H1 (cell line): Measurements from ENCODE around the gene PHACTR2. TPM values are rescaled to one million over a fixed set of nuclear protein-coding genes. Genes with fewer than 3 reads are reported as not detected.

ENCODE experiments used
- CTCF ChIA-PET: fragments of 300-600 bp; sonication (Branson Sonifier 250); formaldehyde crosslinking; loops from one replicate; lab custom pipeline; 2021; ENCODE audit not compliant: partially characterized antibody; lab: Charles Lee
- POLR2A ChIA-PET: fragments of 300-600 bp; sonication (Branson Sonifier 250); formaldehyde crosslinking; loops from one replicate; lab custom pipeline; 2021; ENCODE audit warnings: inconsistent platforms; ENCODE audit not compliant: partially characterized antibody; lab: Charles Lee
- DNase-seq, 2 experiments: peaks; one replicate each; pipeline versions ENCODE4 v3.0.0 to v3.0.0-alpha.2; 2010 to 2022; ENCODE audit warnings: low spot score in 2 of 2, low read depth in 1 of 2, mixed read lengths in 1 of 2
- FAIRE-seq: peaks from 2 replicates; lab custom pipeline; 2011; peaks lifted over from hg19 to GRCh38; lab: Jason Lieb, UNC
- H2AFZ ChIP-seq: 2 replicates; pipeline ENCODE4 v1.8.1; 2012; ENCODE audit warnings: low read length, inconsistent platforms
- H2AK5ac ChIP-seq: 2 replicates; pipeline ENCODE4 v1.6.1; 2013; ENCODE audit warnings: low read depth, low read length
- H2BK120ac ChIP-seq: replicated peaks from 2 replicates; pipeline ENCODE3; 2013; ENCODE audit warnings: low read depth, low read length, inconsistent platforms
- H2BK12ac ChIP-seq: 2 replicates; pipeline ENCODE4 v1.6.1; 2013; ENCODE audit warnings: low read depth, low read length
- H2BK15ac ChIP-seq: 2 replicates; pipeline ENCODE4 v1.6.1; 2013; ENCODE audit warnings: low read length
- H2BK20ac ChIP-seq: 2 replicates; pipeline ENCODE4 v1.6.1; 2013; ENCODE audit warnings: low read length
- H2BK5ac ChIP-seq: 2 replicates; pipeline ENCODE4 v1.6.1; 2013; ENCODE audit warnings: low read depth, low read length
- H3K14ac ChIP-seq: 2 replicates; pipeline ENCODE4 v1.6.1; 2013; ENCODE audit warnings: inconsistent platforms; ENCODE audit not compliant: insufficient read length
- H3K18ac ChIP-seq: 2 replicates; pipeline ENCODE4 v1.6.1; 2013; ENCODE audit warnings: low read length; ENCODE audit errors: extremely low read depth
- H3K23ac ChIP-seq: 2 replicates; pipeline ENCODE4 v1.6.1; 2013; ENCODE audit warnings: inconsistent platforms; ENCODE audit not compliant: insufficient read length
- H3K23me2 ChIP-seq: 2 replicates; pipeline ENCODE4 v1.6.1; 2013; ENCODE audit warnings: low read depth, low read length
- H3K27ac ChIP-seq: 2 replicates; pipeline ENCODE4 v1.6.1; 2011; ENCODE audit warnings: low read depth, low read length, inconsistent platforms
- H3K27me3 ChIP-seq, 4 experiments: replicated peaks in 1 of 4; 1 replicate in 1 of 4; 2 replicates in 3 of 4; pipeline versions ENCODE4 v1.6.1 to v1.8.1; 2011 to 2013; ENCODE audit warnings: low read length in 3 of 4, mild to moderate bottlenecking in 3 of 4, inconsistent platforms in 2 of 4, mixed read lengths in 2 of 4, moderate library complexity in 1 of 4; ENCODE audit not compliant: control insufficient read depth in 3 of 4, insufficient read depth in 3 of 4; ENCODE audit errors: extremely low read depth in 1 of 4
- H3K36me3 ChIP-seq, 4 experiments: 2 replicates each; pipeline versions ENCODE4 v1.6.1 to v1.8.1; 2011 to 2013; ENCODE audit warnings: mild to moderate bottlenecking in 4 of 4, low read length in 3 of 4, moderate library complexity in 2 of 4, control low read depth in 1 of 4, inconsistent platforms in 1 of 4; ENCODE audit not compliant: insufficient read depth in 4 of 4, control insufficient read depth in 2 of 4
- H3K4ac ChIP-seq: replicated peaks from 2 replicates; pipeline ENCODE3; 2013; ENCODE audit warnings: low read length, low read depth, mixed read lengths, inconsistent platforms; ENCODE audit not compliant: insufficient read length
- H3K4me1 ChIP-seq, 4 experiments: replicated peaks in 1 of 4; 1 replicate in 1 of 4; 2 replicates in 3 of 4; pipeline versions ENCODE4 v1.6.1 to v1.8.1; 2011 to 2013; ENCODE audit warnings: low read length in 3 of 4, inconsistent platforms in 2 of 4, mixed read lengths in 1 of 4; ENCODE audit not compliant: insufficient read depth in 4 of 4, control insufficient read depth in 3 of 4
- H3K4me2 ChIP-seq, 2 experiments: 2 replicates each; pipeline versions ENCODE4 v1.6.1 to v1.8.1; 2011 to 2013; ENCODE audit warnings: low read depth in 2 of 2, low read length in 2 of 2, control low read depth in 1 of 2, inconsistent platforms in 1 of 2, mild to moderate bottlenecking in 1 of 2; ENCODE audit not compliant: insufficient read depth in 1 of 2
- H3K4me3 ChIP-seq, 4 experiments: fragments of 200-600, 300-600 bp in 1 of 4; sonication (generic), shearing (Covaris generic), sonication (Bioruptor Twin) in 1 of 4; 2 replicates each; pipeline versions ENCODE4 v1.5.1 to v1.8.1; 2011 to 2016; ENCODE audit warnings: low read length in 4 of 4, low read depth in 3 of 4, control low read depth in 2 of 4, inconsistent platforms in 2 of 4, mild to moderate bottlenecking in 2 of 4, mixed read lengths in 1 of 4, moderate library complexity in 1 of 4; ENCODE audit not compliant: insufficient read depth in 2 of 4; ENCODE audit errors: extremely low read depth in 1 of 4
- H3K56ac ChIP-seq: replicated peaks from 2 replicates; pipeline ENCODE3; 2013; ENCODE audit warnings: low read depth, mild to moderate bottlenecking, mixed read lengths, low read length, inconsistent platforms; ENCODE audit not compliant: insufficient read length
- H3K79me1 ChIP-seq: 2 replicates; pipeline ENCODE4 v1.6.1; 2013; ENCODE audit warnings: low read depth, low read length, control low read depth
- H3K79me2 ChIP-seq, 2 experiments: 2 replicates each; pipeline versions ENCODE4 v1.6.1 to v1.8.1; 2012 to 2013; ENCODE audit warnings: low read length in 2 of 2, mild to moderate bottlenecking in 2 of 2, inconsistent platforms in 1 of 2; ENCODE audit not compliant: insufficient read depth in 2 of 2, control insufficient read depth in 1 of 2
- H3K9ac ChIP-seq, 4 experiments: replicated peaks in 1 of 4; 1 replicate in 1 of 4; 2 replicates in 3 of 4; pipeline versions ENCODE4 v1.6.1 to v1.8.1; 2011 to 2013; ENCODE audit warnings: low read depth in 3 of 4, low read length in 3 of 4, control low read depth in 2 of 4, mild to moderate bottlenecking in 2 of 4, moderate library complexity in 2 of 4, inconsistent platforms in 1 of 4; ENCODE audit errors: extremely low read depth in 1 of 4
- H3K9me3 ChIP-seq, 2 experiments: 2 replicates each; pipeline versions ENCODE4 v1.6.1 to v1.8.1; 2012 to 2013; ENCODE audit warnings: mild to moderate bottlenecking in 2 of 2, moderate library complexity in 2 of 2, control low read depth in 1 of 2, inconsistent platforms in 1 of 2, low read depth in 1 of 2, low read length in 1 of 2, mixed read lengths in 1 of 2; ENCODE audit not compliant: insufficient read depth in 2 of 2
- H4K20me1 ChIP-seq, 2 experiments: replicated peaks in 1 of 2; 2 replicates each; pipeline versions ENCODE3 to v1.8.1; 2011 to 2013; ENCODE audit warnings: inconsistent platforms in 2 of 2, low read length in 2 of 2, mild to moderate bottlenecking in 1 of 2; ENCODE audit not compliant: insufficient read depth in 2 of 2, control insufficient read depth in 1 of 2
- H4K5ac ChIP-seq: 2 replicates; pipeline ENCODE4 v1.6.1; 2013; ENCODE audit warnings: low read length, low read depth, mixed read lengths, inconsistent platforms; ENCODE audit not compliant: insufficient read length
- H4K8ac ChIP-seq: 2 replicates; pipeline ENCODE4 v1.8.0; 2013; ENCODE audit warnings: mild to moderate bottlenecking, moderate library complexity, low read length, inconsistent platforms; ENCODE audit not compliant: insufficient read depth; ENCODE audit errors: extremely low read depth
- H4K91ac ChIP-seq: replicated peaks from 2 replicates; pipeline ENCODE3; 2013; ENCODE audit warnings: low read length, mixed read lengths, inconsistent platforms; ENCODE audit not compliant: insufficient read length
- CTCF ChIP-seq, 3 experiments: IDR thresholded peaks; 1 replicate in 2 of 3; 2 replicates in 1 of 3; pipeline versions ENCODE4 v1.5.1 to v1.6.1; 2011; ENCODE audit warnings: low read length in 3 of 3, mild to moderate bottlenecking in 3 of 3, inconsistent platforms in 2 of 3, low read depth in 1 of 3, moderate library complexity in 1 of 3; ENCODE audit not compliant: insufficient read depth in 1 of 3; ENCODE audit errors: control extremely low read depth in 1 of 3
- EGR1 ChIP-seq: IDR thresholded peaks from 2 replicates; pipeline ENCODE4 v1.6.1; 2011; ENCODE audit warnings: low read depth, low read length, borderline replicate concordance
- EZH2 ChIP-seq: fragments of 200-600 bp; sonication (generic); IDR thresholded peaks from 2 replicates; pipeline ENCODE4 v1.7.1; 2012; ENCODE audit warnings: low read depth, mild to moderate bottlenecking, moderate library complexity, low read length, inconsistent platforms; ENCODE audit not compliant: severe bottlenecking
- POU5F1 ChIP-seq: IDR thresholded peaks from 2 replicates; pipeline ENCODE4 v1.6.1; 2011; ENCODE audit warnings: low read depth, mild to moderate bottlenecking, low read length, moderate library complexity
- RFX5 ChIP-seq: IDR thresholded peaks from 2 replicates; pipeline ENCODE4 v1.6.1; 2011; ENCODE audit warnings: low read depth, low read length, improper control_type of control experiment, borderline replicate concordance
- SIX5 ChIP-seq: IDR thresholded peaks from 2 replicates; pipeline ENCODE4 v1.6.1; 2011; ENCODE audit warnings: mild to moderate bottlenecking, low read depth, low read length
- SP1 ChIP-seq: IDR thresholded peaks from 2 replicates; pipeline ENCODE4 v1.6.1; 2011; ENCODE audit warnings: low read depth, low read length
- SP2 ChIP-seq: IDR thresholded peaks from 2 replicates; pipeline ENCODE4 v1.6.1; 2012; ENCODE audit warnings: mild to moderate bottlenecking, low read length, inconsistent platforms
- TBP ChIP-seq: IDR thresholded peaks from 2 replicates; pipeline ENCODE4 v1.6.1; 2011; ENCODE audit warnings: low read depth, low read length, improper control_type of control experiment
- YY1 ChIP-seq: IDR thresholded peaks from 2 replicates; pipeline ENCODE4 v1.6.1; 2011; ENCODE audit warnings: low read depth, mild to moderate bottlenecking, low read length
- WGBS, 2 experiments: shearing (Covaris generic) in 1 of 2; methylation state at CpG; one replicate each; pipeline versions ENCODE4 v1.1.6 to v1.1.7; 2013 to 2015; ENCODE audit warnings: low lambda C conversion rate in 2 of 2, mixed read lengths in 2 of 2, inconsistent platforms in 1 of 2, low coverage in 1 of 2, missing lambda C conversion rate in 1 of 2; ENCODE audit not compliant: insufficient replicate concordance in 2 of 2, insufficient coverage in 1 of 2, insufficient read length in 1 of 2; ENCODE audit errors: extremely low coverage in 1 of 2, missing lambda C conversion rate in 1 of 2; 5-methylcytosine and 5-hydroxymethylcytosine counted together
- polyA plus RNA-seq, 7 experiments: library from polyadenylated mRNA; depleted of rRNA in 3 of 7; stranded (reverse) in 5 of 7; unstranded in 2 of 7; fragments of >200 nt in 5 of 7; fragments of 200-250 nt in 2 of 7; gene quantifications; 1 replicate in 5 of 7; 2 replicates in 1 of 7; 4 replicates in 1 of 7; pipeline versions ENCODE4 v1.2.1 to v1.2.3, GENCODE V29; 2011 to 2013; ENCODE audit warnings: missing spikeins in 2 of 7, mixed read lengths in 2 of 7
- total RNA-seq: library from RNA; stranded (reverse); fragmentation: NEBNext Ultra II Directional; extraction: Animal tissue kit (Norgen Biotek cat#: 25700); gene quantifications from 2 replicates; pipeline ENCODE4 v1.2.1, GENCODE V29; 2021

Gene PHACTR2
- total and polyA plus RNA-seq, 2 of the 8 experiments (the other 6 are each of a cell fraction or from before 2014, with no cell fraction given): 16.9 to 131 TPM

- ChIA-PET POLR2A (interaction anchor here (0.6 to 1.5 kb wide), 17 partner anchors 9 to 201 kb away, joined by 3 to 6 read pairs (median 4); partner anchors contain the start of gene LTV1), CTCF (interaction anchor here (0.5 to 0.9 kb wide), 2 partner anchors 127 to 190 kb away, joined by 3 to 4 read pairs; no protein-coding TSS in a partner anchor)
- no peaks in the 10 kb centered on the region for H3K27me3 ChIP-seq
- peak overlapping the region; percentile 5 for H3K4ac ChIP-seq
- peaks cover 2% of the 10 kb centered on the region; the same call in 1 of the 2 replicates for H3K23me2 ChIP-seq
- peak overlapping the region in 1 of 4 experiments; percentile 38; a peak in 1 of 8 replicates for H3K4me3 ChIP-seq
- H3K79me1 ChIP-seq: no peaks in the 10 kb centered on the region; the same call in 1 of the 2 replicates
- no peak overlapping the region for H4K8ac ChIP-seq
- no peaks in the 10 kb centered on the region for H3K36me3 ChIP-seq
- H4K91ac ChIP-seq: peak overlapping the region; percentile 77
- H2BK15ac ChIP-seq: peak overlapping the region; percentile 33; the same call in 1 of the 2 replicates
- FAIRE-seq (no peak), DNase-seq (no peak)
- H3K9me3 ChIP-seq: no peaks in the 10 kb centered on the region
- peak overlapping the region; percentile 47 to 48 for H3K4me2 ChIP-seq
- H3K79me2 ChIP-seq: peaks cover 0 to 39% of the 10 kb centered on the region in 2 experiments; a peak in 2 of 4 replicates
- H3K27ac ChIP-seq: peak overlapping the region; percentile 62; the same call in 1 of the 2 replicates
- H3K23ac ChIP-seq: no peak overlapping the region
- H2BK20ac ChIP-seq: peak overlapping the region; percentile 99
- H2BK120ac ChIP-seq: peak overlapping the region; percentile 18
- 68% methylated on average over 8 of the region's 8 CpGs; no CpG with 5 or more reads in 1 of the 2 experiments for WGBS, 2 experiments
- H4K20me1 ChIP-seq: no peaks in the 10 kb centered on the region
- H4K5ac ChIP-seq: peak overlapping the region; percentile 35
- H2BK5ac ChIP-seq: peak overlapping the region; percentile 95; the same call in 1 of the 2 replicates
- H3K4me1 ChIP-seq: peaks cover 14 to 58% (median 50%) of the 10 kb centered on the region in 4 experiments
- no peak overlapping the region for H2AFZ ChIP-seq
- 0 out of 7 replicates have a peak overlapping the region, but pooled peaks of 1 of the 4 experiments have one; percentile 17 for H3K9ac ChIP-seq
- H3K14ac ChIP-seq: no peak overlapping the region
- peak overlapping the region; percentile 92 for H2BK12ac ChIP-seq
- H3K56ac ChIP-seq: no peak overlapping the region
- peak overlapping the region; percentile 96 for H2AK5ac ChIP-seq
- H3K18ac ChIP-seq: peak overlapping the region; percentile 99
- TF ChIP-seq SP2: no peak
- TF ChIP-seq SIX5: no peak
- no peak for TF ChIP-seq YY1
- no peak for TF ChIP-seq TBP
- no peak for TF ChIP-seq EGR1
- TF ChIP-seq POU5F1: no peak
- TF ChIP-seq EZH2: no peak
- TF ChIP-seq SP1: no peak
- TF ChIP-seq CTCF (IDR thresholded peaks at IDR 0.05; ENCODE audit: control extremely low read depth in 1 of 3, insufficient read depth in 1 of 3, low read depth in 1 of 3, low read length in 3 of 3): no peak
- no peak for TF ChIP-seq RFX5
Observed at GRCh38 chr6:143747347-143747842, 69.6 kb downstream of the PHACTR2 start.
